WERI-Rb-1 (cell line): ENCODE data around the gene PDCD1LG2.

Experiments
- DNase-seq: peaks from one replicate; pipeline ENCODE4 v3.0.0-alpha.2; 2020
- H3K27ac ChIP-seq: fragments of 250-450 bp; sonication (Bioruptor Pico); 2 replicates; pipeline ENCODE4 v1.5.1; 2020; ENCODE audit warnings: mild to moderate bottlenecking, moderate library complexity
- H3K27me3 ChIP-seq: fragments of 250-450 bp; sonication (Bioruptor Pico); 2 replicates; pipeline ENCODE4 v1.5.1; 2021; ENCODE audit warnings: mild to moderate bottlenecking, low read depth, moderate library complexity; ENCODE audit not compliant: insufficient read depth, severe bottlenecking
- H3K36me3 ChIP-seq: fragments of 250-450 bp; sonication (Bioruptor Pico); 2 replicates; pipeline ENCODE4 v1.5.1; 2020; ENCODE audit warnings: mild to moderate bottlenecking, moderate library complexity
- H3K4me3 ChIP-seq: 2 replicates; pipeline ENCODE4 v1.5.1; 2011; ENCODE audit warnings: low read depth, mild to moderate bottlenecking, control low read depth, low read length
- H3K9me3 ChIP-seq: fragments of 250-450 bp; sonication (Bioruptor Pico); 2 replicates; pipeline ENCODE4 v1.5.1; 2021; ENCODE audit warnings: mild to moderate bottlenecking, moderate library complexity; ENCODE audit not compliant: severe bottlenecking
- TF ChIP-seq, protein P1 (sequence below): IDR thresholded peaks from 2 replicates; pipeline ENCODE4 v1.5.1; 2011; ENCODE audit warnings: low read depth, mild to moderate bottlenecking, control low read depth, inconsistent platforms, low read length

The PDCD1LG2 gene

DNA sequence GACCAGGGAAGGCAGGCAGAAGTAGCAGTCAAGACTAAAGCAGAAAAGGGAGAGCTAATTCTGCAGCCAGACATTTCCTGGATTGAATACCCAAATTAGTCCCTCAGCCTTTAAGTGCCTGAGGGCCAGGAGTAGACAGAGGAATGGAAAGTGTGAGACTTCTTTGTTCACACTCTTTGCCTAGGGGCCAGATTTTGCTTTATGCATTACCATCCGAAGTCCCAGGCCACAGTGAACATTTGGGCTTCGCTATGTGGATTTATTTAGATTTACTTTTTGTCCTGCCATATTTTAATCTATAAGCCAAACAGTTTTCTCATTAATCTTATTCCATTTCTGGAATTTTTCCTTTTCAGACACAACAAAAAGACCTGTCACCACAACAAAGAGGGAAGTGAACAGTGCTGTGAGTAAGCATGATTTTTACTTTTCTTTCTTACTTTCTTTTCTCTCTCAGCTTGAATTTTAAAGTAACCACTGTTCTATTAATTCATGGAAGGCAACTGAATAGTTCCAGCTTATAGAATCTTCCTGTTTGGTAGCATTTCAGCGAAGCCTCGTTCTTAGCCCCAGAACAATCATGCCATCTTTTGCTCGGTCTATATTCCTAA lies 52.6 kb downstream of the PDCD1LG2 start:
- H3K4me3 ChIP-seq, result no peak overlapping the region
- no peak overlapping the region for H3K27ac ChIP-seq
- H3K9me3 ChIP-seq, result no peaks in the 10 kb centered on the region
- TF ChIP-seq, protein P1, sequence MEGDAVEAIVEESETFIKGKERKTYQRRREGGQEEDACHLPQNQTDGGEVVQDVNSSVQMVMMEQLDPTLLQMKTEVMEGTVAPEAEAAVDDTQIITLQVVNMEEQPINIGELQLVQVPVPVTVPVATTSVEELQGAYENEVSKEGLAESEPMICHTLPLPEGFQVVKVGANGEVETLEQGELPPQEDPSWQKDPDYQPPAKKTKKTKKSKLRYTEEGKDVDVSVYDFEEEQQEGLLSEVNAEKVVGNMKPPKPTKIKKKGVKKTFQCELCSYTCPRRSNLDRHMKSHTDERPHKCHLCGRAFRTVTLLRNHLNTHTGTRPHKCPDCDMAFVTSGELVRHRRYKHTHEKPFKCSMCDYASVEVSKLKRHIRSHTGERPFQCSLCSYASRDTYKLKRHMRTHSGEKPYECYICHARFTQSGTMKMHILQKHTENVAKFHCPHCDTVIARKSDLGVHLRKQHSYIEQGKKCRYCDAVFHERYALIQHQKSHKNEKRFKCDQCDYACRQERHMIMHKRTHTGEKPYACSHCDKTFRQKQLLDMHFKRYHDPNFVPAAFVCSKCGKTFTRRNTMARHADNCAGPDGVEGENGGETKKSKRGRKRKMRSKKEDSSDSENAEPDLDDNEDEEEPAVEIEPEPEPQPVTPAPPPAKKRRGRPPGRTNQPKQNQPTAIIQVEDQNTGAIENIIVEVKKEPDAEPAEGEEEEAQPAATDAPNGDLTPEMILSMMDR, result no peak
- no peaks in the 10 kb centered on the region for H3K27me3 ChIP-seq
- no peak for DNase-seq
- H3K36me3 ChIP-seq, result no peaks in the 10 kb centered on the region

DNA sequence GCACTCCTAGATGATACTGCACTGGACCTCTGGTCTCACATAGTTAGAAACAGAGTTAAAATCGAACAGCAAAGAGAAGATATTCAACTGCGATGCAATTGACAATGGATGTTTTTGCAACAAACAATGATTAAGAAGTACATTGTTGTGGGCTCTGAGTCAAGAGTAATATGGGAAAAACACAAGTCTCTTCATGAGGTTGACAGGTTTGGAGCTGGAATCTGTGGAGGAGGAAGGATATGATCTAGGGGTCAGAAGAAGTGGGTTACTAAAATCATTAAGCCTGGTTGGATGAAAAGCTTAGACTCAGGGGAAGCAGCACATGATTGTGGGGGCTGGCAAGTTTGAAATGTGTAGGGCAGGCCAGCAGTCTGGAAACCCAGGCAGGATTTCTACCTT lies 53.1 kb downstream of the PDCD1LG2 start:
- no peaks in the 10 kb centered on the region for H3K27me3 ChIP-seq
- H3K9me3 ChIP-seq, result no peaks in the 10 kb centered on the region
- H3K4me3 ChIP-seq, result no peak overlapping the region
- no peak overlapping the region for H3K27ac ChIP-seq
- TF ChIP-seq, protein P1, result no peak
- H3K36me3 ChIP-seq, result no peaks in the 10 kb centered on the region
- DNase-seq, result no peak

DNA sequence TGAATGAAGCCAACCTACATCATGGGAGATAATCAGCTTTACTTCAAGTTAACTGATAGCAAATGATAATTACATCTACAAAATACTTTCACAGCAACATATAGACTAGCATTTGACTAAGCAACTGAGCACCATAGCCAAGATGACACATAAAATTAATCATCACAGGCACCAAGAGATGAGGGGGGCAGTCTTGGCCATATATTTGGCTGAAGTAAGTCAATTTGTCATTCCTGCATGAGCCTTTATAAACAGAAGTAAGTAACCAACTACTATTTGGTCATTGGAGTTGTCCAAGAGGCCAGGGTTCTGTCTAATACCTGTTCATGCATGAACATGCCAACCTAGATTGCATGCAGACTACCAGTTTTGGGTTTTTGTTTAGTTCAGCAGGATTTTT lies 53.6 kb downstream of the PDCD1LG2 start:
- Histone ChIP-seq H3K9me3 (no peaks in the 10 kb centered on the region), H3K4me3 (no peak overlapping the region), H3K36me3 (no peaks in the 10 kb centered on the region), H3K27me3 (no peaks in the 10 kb centered on the region), H3K27ac (no peak overlapping the region)
- TF ChIP-seq, protein P1, result no peak
- no peak for DNase-seq

DNA sequence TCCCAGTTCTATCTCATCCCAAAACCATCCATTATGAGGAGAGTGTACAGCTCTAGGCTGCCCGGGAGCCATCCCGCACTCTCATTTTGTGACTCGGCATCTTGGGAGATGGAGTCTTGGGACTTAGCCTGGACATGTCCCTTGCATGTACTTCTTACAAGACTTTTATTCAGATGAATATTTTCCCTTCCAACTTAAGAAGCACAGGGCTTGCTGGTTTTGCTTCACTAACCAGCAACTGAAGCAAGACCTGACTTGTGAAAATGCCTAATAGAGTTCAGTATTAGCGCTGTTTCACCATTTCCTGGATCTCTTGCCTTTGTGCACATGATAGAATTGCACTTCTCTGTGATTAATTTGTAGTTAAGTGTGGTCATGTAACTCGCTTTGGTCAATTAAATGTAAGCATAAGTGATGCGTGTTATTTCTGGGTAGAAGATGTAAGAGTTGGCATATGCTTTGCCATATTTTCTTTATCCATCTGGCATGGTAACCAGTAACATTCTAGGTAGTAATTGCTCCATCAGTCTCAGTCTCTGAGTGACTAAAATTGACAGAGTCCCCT lies 55.8 kb downstream of the PDCD1LG2 start:
- Histone ChIP-seq H3K27ac (no peak overlapping the region), H3K9me3 (no peaks in the 10 kb centered on the region), H3K36me3 (no peaks in the 10 kb centered on the region), H3K4me3 (no peak overlapping the region), H3K27me3 (no peaks in the 10 kb centered on the region)
- TF ChIP-seq, protein P1, result no peak
- no peak for DNase-seq

DNA sequence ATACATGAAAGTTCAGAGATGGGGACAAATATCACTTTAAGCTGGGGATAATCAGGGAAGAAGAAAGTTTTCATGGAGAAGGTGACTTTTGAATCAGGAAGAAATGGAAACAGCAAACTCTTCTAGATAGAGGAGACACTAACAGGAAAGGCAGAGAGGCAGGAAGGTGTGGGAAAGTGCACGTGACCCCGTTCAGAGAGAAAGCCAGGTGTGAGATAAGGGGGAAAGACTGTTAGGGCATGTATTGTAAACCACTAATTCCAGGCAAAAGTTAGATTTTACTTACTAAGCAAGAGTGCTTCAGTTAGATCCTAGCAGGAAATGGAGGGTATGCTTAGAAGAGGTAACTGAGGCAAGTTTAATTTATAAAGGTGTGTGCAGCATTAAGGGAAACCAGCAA lies 58.5 kb downstream of the PDCD1LG2 start:
- Histone ChIP-seq H3K4me3 (no peak overlapping the region), H3K9me3 (no peaks in the 10 kb centered on the region), H3K27ac (no peak overlapping the region), H3K36me3 (no peaks in the 10 kb centered on the region), H3K27me3 (no peaks in the 10 kb centered on the region)
- TF ChIP-seq, protein P1, result no peak
- no peak for DNase-seq

DNA sequence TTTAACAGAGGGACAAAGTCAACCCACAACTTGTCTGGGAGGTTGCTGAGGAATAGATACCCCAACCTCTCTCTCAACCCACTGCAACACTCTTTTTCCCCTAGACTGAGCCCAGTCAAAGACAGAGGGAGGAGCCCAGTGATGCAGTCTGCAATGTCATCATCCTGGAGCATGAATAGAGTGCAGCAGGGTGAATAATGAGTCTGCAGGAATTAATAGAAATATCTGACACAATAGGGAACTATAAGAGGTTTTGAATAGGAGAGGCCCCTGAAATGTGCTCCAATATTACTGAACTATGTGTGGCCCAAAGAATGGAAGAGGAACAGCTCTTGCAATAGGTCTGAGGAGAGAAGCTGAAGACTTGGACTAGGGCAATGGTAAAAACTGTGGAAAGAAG lies 59.1 kb downstream of the PDCD1LG2 start:
- H3K9me3 ChIP-seq, result no peaks in the 10 kb centered on the region
- H3K36me3 ChIP-seq, result no peaks in the 10 kb centered on the region
- no peak for DNase-seq
- no peak overlapping the region for H3K4me3 ChIP-seq
- H3K27me3 ChIP-seq, result no peaks in the 10 kb centered on the region
- no peak overlapping the region for H3K27ac ChIP-seq
- TF ChIP-seq, protein P1, result no peak
